Measurements from ENCODE around the gene LGR6.

DNA sequence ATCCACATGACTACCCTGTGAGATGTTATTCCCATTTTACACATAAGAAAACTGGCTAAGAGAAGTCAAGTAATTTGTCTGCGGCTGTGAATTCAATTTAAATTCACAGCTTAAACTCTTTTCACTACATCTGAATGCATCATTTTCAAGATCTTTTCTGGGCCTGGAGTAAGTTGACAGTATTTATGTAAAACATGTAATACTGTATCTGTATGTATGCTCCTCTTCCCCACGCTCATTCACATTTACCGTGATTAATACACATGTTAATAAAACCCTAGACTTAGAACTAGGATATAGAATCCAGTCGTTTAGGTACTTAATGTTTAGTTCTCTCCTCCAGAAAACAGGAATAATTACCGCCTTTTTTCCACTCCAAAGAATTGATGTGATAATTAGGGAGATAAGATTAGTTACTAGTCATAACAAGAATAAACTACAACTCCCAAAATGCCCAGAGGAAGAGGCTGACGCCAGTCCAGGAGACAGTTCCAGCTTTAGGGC is 154.5 kb downstream of the LGR6 start:
- TF ChIP-seq POLR2A (IDR thresholded peaks at IDR 0.05) (no peak), CTCF (IDR thresholded peaks at IDR 0.05) (no peak)

Measured in testis (tissue), 2 donors.